ENCODE measurements around the gene ARHGAP26.

GRCh38 chr5:143181173-143181572, 411.0 kb downstream of the ARHGAP26 start:
- TF ChIP-seq CTCF (IDR thresholded peaks at IDR 0.05) (no peak), POLR2A (IDR thresholded peaks at IDR 0.05) (no peak), POLR2AphosphoS5 (IDR thresholded peaks at IDR 0.05) (no peak), EP300 (IDR thresholded peaks at IDR 0.05) (no peak)
